ELR (cell line): Measurements from ENCODE around the gene EAPP.
"Not testable (repeated sequence)": the region's sequence is repeated elsewhere in the genome, so short reads cannot be mapped to it uniquely, and the experiment has no call there.

Experiments used
- DNase-seq: peaks from one replicate; pipeline ENCODE4 v3.0.0-alpha.2; 2015; ENCODE audit warnings: low read depth

Gene EAPP

DNA sequence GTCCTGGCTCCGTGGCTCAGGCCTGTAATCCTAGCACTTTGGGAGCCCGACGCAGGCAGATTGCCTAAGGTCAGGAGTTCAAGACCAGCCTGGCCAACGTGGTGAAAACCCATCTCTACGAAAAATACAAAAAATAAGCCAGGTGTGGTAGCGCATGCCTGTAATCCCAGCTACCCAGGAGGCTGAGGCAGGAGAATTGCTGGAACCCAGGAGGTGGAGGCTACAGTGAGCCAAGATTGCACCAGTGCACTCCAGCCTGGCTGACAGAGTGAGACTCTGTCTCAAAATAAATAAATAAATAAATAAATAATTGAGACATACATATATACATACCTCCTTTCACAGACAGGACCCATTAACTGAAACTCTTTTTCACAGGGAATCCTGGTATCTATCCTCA lies 1.4 kb downstream of the EAPP start:
- DNase-seq, result not testable (repeated sequence)

DNA sequence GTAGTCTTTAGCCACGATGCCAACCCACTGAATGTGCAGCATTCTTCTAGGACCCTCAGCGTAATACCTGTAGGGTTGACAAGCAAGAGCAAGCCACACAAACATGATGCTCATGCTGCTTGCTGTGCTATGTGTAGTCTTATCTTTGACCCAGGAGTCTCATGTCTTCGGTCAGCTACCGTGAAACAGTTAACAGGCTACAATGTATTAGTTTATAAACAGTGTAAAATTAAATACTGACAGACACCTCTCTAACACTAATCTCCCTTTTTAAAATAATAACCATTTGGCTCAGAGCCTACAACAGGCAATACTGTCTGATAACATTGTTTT lies 1.9 kb downstream of the EAPP start:
- no peak for DNase-seq

DNA sequence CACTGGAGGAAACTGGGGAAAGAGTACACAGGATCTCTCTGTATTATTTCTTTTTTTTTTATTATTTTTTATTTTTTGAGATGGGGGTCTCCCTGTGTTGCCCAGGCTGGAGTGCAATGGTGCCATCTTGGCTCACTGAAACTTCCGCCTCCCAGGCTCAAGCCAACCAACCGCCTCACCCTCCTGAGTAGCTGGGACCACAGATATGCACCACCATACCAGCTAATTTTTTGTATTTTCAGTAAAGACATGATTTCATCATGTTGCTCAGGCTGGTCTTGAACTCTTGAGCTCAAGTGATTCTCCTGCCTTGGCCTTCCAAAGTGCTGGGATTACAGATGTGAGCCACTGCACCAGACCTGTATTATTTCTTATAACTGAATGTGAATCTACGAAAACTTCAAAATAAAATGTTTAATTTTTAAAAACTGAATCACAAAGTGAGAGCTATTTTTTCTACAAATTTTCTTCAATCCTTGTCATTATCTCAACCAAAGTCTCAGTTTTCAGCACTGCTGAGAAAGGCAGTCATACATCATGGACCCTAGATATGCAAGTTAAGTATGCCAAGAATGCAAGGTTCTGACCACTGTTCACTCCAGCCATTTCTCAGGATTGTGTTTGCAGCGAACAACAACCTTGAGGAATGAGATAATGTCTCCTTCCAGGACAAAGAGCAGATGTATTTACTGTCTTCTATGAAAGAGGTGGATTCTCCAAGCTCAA lies 2.4 kb downstream of the EAPP start:
- DNase-seq, result peak; percentile 23

DNA sequence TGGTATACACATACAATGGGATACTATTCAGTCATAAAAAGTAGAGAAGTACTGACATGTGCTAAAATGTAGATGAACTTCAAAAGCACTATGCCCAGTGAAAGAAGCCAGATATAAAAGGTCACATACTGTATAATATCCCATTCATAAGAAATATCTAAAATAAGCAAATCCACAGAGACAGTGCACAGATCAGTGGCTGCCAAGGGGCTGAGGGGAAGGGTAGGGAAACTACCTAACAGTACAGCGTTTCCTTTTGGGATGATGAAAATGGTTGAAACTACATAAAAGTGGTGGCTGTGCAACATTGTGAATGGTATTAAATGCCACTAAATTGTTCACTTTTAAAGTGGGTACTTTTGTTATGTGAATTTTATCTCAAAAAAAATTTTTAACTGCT lies 11.9 kb downstream of the EAPP start:
- DNase-seq, result no peak

DNA sequence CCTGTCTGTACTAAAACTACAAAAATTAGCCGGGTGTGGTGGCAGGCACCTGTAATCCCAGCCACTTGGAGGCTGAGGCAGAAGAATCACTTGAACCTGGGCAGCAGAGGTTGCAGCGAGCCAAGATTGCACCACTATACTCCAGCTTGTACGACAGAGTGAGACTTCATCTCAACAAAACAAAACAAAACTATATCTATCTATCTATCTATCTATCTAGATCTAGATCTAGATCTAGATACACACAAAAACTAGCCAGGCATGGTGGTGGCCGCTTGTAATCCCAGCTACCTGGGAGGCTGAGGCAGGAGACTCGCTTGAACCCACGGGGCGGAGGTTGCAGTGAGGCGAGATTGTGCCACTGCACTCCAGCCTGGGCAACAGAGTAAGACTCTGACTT lies 15.3 kb downstream of the EAPP start:
- DNase-seq, result not testable (repeated sequence)

DNA sequence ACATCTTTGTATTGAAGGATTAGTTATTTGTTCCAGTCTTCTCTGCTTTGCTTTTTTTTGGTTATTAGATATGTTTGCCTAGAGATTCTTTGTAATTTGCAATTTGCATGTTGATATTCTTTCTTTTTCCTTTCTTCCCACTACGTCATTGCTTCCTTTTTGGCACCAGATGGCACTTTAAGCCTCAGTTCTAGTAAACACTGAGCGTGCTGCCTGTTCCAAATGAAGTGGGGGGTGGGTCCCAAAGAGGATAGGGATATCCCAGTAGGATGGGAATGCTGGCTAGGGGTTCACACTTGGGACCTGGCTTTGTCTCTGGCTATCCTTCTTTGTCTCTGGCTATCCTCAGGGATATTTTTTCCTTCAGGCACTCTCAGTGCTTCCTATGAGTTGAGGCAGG lies 17.0 kb downstream of the EAPP start:
- no peak for DNase-seq

DNA sequence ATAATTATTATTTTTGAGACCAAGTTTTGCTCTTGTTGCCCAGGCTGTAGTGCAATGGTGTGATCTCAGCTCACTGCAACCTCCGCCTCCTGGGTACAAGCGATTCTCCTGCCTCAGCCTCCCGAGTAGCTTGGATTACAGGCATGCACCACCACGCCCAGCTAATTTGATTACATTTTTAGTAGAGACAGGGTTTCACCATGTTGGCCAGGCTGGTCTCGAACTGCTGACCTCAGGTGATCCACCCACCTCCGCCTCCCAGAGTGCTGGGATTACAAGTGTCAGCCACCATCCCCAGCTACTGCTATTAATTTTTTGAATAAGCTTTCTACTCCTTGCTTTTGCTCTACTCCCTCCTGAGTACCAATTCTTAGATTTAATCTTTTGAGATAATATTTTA lies 18.4 kb downstream of the EAPP start:
- DNase-seq, result not testable (repeated sequence)

DNA sequence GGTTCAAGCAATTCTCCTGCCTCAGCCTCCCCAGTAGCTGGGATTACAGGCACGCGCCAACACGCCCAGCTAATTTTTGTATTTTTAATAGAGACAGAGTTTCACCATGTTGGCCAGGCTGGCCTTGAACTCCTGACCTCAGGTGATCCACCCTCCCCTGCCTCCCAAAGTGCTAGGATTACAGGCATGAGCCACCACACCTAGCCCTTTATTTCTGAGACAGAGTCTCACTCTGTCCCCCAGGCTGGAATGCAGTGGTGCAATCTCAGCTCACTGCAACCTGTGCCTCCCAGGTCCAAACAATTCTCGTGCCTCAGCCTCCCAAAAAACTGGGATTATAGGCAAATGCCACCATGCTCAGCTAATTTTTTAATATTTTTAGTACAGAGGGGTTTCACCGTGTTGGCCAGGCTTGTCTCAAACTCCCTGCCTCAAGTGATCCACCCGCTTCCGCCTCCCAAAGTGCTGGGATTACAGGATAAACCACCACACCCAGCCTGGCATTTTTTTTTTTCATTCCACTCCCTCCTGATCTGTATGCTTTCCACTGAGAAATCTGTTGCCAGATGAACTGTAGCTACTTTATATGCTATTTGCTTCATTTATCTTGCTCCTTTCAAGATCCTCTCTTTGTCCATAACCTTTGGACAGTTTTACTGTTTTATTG lies 19.1 kb downstream of the EAPP start:
- not testable (repeated sequence) for DNase-seq

DNA sequence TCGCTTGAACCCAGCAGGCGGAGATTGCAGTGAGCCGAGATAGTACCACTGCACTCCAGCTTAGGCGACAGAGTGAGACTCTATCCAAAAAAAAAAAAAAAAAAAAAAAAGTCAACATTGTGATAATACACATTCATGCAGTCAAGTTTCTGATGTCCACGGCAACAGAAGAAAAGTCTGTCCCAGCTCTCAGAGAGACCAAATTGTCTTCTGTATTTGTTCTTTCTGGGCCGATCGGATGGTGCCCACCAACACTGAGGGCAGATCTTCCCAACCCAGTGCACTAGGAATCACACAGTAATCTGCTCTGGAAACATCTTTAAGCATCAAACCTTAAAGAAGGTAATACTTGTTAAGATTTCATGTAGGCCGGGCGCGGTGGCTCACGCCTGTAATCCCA lies 31.6 kb downstream of the EAPP start:
- no peak for DNase-seq

DNA sequence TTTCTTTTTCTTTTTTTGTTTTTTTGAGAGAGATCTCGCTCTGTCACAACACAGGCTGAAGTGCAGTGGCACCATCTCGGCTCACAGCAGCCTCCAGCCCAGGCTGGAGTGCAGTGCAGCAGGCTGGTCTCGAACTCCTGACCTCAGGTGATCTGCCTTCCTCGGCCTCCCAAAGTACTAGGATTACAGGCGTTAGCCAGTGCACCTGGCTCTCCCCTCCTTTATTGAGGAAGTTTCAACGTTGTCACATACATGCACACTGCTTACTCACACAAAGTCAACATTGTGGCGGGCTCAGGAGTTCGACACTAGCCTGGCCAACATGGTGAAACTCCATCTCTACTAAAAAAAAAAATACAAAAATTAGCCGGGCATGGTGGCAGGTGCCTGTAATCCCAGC lies 32.0 kb downstream of the EAPP start:
- no peak for DNase-seq

DNA sequence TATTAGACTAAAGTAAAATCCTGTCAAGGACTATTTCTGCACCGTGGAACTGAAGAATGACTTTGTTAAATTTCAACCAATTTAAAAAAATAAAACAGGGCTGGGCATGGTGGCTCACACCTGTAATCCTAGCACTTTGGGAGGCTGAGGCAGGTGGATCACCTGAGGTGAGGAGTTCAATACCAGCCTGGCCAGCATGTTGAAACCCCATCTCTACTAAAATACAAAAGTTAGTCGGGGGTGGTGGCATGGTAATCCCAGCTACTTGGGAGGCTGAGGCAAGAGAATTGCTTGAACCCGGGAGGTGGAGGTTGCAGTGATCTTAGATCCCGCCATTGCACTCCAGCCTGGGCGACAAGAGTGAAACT lies 34.4 kb downstream of the EAPP start:
- DNase-seq, result not testable (repeated sequence)

DNA sequence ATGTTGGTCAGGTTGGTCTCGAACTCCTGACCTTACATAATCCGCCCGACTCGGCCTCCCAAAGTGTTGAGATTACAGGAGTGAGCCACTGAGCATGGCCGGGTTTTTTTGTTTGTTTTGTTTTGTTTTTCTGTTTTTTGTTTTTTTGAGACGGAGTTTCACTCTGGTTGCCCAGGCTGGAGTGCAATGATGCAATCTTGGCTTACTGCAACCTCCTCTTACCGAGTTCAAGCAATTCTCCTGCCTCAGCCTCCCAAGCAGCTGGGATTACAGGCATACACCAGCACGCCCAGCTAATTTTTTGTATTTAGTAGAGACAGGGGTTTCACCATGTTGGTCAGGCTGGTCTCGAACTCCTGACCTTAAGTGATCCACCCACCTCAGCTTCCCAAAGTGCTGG lies 35.5 kb downstream of the EAPP start:
- not testable (repeated sequence) for DNase-seq

DNA sequence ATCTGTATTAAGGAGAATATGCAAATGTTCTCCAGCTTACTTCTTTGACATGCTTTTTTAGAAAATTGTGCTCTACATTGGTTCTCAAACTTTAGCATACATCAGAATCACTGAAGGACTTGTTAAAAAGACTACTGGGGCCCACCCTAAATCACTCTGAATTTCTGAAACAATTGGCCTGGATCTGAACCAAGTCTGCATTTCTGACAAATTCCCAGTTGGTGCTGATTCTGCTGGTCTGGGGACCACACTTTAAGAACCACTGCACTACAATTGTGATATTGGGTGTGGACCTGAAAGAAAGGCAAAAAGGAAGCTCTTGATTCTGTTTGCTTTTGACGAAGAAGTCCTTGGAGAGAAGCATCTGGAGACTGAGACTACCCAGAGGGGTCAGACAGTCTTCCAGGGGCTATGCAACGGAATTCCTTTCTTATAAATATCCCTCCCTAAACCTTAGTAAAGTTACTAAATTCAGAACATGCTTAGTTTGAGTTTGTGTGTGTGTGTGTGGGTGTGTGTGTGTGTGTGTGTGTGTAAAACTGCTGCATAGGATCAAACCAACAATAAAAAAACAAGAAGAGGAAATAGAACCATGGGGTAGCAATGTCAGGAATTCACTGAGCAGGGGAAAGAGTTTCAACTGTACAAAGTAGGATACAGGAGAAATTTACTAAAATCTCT lies 36.8 kb downstream of the EAPP start:
- DNase-seq, result no peak

DNA sequence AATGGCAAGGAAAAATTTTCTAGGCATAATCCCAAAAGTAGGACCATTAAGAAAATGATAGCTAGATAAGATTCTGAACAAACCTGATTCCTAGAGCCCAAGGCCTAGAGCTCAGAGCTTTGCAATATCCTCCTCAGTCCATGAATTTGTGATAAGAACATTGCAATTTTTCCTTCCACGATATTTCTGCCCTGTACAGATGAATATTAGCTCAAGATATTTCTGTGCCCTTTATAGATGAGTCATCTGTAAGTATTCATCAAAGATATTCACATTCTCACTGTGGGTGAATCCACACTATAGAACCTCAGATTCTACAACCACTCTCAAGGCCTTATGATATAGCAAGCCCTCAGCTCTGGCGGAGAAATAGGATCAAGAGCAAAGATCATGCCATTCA lies 37.5 kb downstream of the EAPP start:
- DNase-seq, result peak; percentile 47

DNA sequence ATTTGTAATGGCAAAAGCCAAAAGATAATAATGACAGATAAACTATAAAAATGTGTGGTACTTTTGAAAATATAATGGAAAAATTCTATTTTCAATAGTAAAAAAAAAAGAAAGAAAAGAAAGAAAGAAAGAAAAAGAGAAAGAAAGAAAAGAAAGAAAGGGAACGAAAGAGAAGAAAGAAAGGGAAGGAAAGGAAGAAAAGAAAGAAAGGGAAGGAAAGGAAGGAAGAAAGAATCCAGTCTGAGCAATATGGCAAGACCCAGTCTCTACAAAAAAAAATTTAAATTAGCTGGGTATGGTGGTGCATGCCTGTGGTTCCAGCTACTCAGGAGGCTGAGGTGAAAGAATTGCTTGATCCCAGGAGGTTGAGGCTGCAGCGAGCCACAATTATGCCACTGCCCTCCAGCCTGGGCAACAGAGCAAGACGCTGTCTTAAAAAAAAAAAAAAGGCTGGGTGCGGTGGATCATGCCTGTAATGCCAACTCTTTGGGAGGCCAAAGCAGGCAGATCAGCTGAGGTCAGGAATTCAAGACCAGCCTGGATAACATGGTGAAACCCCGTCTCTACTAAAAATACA lies 38.4 kb downstream of the EAPP start:
- no peak for DNase-seq

DNA sequence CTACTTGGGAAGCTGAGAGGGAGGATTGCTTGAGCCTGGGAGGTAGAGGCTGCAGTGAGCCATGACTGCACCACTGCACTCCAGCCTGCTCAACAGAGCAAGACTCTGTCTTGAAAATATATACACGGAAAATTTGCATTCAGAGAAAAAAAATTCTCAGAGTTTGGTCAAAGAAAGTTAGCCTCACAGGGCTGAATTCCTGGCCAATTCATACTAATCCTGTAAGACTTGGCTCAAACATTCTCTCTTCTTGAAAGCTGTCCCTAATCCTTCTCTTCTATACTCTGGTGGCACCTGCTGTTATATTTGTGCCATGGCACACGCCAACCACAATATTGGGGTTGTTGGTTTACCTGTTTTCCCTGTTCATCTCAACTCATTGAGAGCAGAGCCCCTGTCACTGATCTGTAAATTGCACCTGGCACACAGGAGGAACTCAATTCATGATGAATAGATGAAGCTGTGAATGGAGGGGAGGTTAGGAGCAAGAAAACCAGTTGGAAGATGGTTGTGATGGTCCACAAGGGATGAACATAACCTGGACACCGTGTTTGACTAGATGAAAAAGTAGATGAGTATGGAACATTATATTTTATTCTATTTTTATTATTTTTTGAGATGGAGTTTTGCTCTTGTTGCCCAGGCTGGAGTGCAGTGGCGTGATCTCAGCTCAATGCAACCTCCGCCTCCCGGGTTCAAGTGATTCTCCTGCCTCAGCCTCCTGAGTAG lies 40.7 kb downstream of the EAPP start:
- DNase-seq, result peak; percentile 56

DNA sequence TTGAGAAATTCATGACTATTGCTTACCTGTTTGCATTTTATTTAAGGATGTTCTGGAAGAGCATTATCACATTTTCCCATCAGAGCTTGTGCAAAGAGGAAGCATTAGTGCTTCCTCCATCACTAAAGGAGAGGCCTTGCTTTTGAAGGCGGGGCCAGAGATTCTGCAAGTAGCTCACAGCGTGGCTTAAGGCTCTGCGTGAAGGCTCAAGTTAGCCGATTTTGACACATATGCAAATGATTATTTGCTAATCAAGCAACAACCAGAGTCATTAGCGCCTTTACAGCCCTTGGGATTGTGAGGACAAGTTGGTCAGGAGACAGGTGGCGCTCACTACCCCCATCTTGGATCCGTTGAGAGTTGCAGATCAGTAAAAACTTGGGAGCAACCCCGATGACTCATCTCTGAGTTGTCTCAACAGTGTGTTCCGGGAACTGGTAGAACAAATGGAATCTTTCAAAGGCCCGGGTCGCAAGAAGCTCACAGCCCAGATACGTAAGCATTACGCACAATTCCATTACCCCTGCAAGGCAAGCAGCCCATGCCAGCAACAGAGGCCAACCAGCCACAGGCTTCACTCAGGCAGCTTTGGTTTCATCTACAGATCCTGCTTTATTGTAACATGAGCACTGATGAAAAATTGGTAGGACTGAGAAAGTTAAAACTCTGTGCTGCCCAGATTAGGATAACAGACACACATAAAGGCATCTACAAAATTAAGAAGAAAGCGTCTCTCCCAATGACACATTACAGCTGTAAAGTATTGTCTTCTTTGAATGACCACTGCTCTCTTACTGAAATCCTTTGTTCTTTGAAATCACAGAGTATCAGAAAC lies 42.6 kb downstream of the EAPP start:
- peak; percentile 99 for DNase-seq

DNA sequence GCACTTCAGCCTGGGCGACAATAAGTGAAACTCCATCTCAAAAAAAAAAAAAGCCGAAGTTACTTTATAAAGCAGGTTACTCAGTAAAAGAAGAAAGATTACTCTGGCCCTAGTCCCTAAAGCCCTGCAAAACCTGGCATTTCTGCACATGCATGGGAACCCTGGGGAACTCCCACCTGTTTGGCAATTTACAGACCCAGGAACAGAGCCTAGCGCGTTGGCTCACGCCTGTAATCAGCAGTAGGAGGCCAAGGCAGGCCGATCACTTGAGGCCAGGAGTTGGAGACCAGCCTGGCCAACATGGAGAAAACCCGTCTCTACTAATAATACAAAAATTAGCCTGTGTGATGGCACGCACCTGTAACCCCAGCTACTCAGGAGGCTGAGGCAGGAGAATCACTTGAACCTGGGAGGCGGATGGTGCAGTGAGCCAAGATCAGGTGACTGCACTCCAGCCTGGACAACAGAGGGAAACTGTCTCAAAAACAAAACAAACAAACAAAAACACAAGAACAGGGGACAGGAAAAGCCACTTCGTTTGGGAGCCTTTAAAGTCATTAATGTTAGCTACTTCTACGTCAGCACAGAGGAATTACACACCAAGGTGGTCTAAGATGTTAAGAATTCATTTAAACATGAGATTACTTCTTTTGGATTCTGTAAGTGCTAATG lies 43.4 kb downstream of the EAPP start:
- no peak for DNase-seq

DNA sequence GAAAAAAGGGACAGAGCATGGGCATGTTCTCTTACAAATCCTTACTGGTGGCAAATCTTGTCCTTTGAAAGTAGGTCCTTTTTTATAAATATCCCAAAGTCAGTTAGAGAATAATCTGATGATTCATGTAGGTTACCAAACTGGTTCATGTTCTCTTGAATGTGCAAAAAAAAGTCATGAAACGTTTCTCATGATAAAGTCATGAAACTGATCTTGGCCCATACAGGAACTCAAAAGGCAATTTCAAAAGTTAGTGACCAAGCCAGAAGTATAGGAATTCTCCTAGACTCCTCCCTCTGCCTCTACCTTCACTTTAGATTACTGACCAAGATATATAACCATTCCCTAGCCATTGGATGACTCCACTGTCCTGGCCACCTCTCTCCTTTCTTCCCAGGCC lies 50.2 kb downstream of the EAPP start:
- no peak for DNase-seq

DNA sequence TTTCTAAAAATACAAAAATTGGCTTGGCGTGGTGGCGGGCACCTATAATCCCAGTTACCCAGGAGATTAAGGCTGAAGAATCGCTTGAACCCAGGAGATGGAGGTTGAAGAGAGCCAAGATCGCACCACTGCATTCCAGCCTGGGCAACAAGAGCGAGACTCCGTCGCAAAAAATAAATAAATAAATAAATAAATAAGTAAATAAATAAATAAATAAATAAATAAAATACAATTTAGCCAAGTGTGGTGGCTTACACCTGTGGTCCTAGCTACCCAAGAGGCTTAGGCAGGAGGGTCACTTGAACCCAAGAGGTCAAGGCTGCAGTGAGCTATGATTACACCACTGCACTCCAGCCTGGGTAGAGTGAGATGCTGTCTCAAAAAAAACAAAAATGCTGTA lies 51.0 kb downstream of the EAPP start:
- DNase-seq, result no peak

DNA sequence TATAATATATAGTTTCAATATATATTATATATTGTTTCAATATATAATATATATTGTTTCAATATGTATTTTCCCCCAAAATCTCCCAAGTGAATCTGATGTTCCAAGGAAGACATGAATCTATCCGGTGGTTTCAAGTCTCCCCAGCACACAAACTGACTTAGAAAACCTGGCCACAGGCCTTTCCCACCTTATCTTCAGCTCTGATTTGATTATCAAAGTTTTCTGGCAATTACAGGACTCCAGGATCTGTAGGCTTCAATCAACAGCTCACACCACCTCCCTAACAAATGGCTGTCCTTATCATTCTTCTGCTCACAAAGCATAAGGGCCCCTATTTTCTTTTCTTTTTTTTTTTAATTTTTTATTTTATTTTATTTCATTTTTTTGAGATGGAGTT lies 54.8 kb downstream of the EAPP start:
- no peak for DNase-seq
